Activated B cell treated with CpG ODN at 0.5 μM for 24 hours (primary cell): ENCODE results near the gene IL32. TPM values are rescaled to one million over a fixed set of nuclear protein-coding genes. Genes with fewer than 3 reads are reported as not detected.
"Not testable (repeated sequence)": the region's sequence is repeated elsewhere in the genome, so short reads cannot be mapped to it uniquely, and the experiment has no call there.

Source experiments
- ATAC-seq: fragments of 200-7000 bp; cut with Tn5 transposase; one replicate; pipeline ENCODE4 v1.10.0; 2021; ENCODE audit warnings: low read depth, mild to moderate bottlenecking, moderate library complexity
- CTCF ChIA-PET: fragments of 350-600 bp; sonication (Branson Sonifier 250); formaldehyde crosslinking; loops from one replicate; lab custom pipeline; 2021; ENCODE audit warnings: antibody characterized with exemption; lab: Charles Lee
- POLR2A ChIA-PET: fragments of 350-600 bp; sonication (Branson Sonifier 250); formaldehyde crosslinking; loops from one replicate; lab custom pipeline; 2021; ENCODE audit warnings: antibody characterized with exemption; lab: Charles Lee
- DNase-seq: peaks from one replicate; pipeline ENCODE4 v3.0.0; 2022
- H3K27ac Mint-ChIP-seq: one replicate; pipeline ENCODE4 v1.8.0; 2020; ENCODE audit warnings: mixed read lengths
- H3K27me3 Mint-ChIP-seq: one replicate; pipeline ENCODE4 v1.8.0; 2021; ENCODE audit warnings: mixed read lengths
- H3K36me3 Mint-ChIP-seq: one replicate; pipeline ENCODE4 v1.8.0; 2021; ENCODE audit warnings: low read depth, mixed read lengths
- H3K4me1 Mint-ChIP-seq: one replicate; pipeline ENCODE4 v1.8.0; 2021; ENCODE audit warnings: mixed read lengths
- H3K4me3 Mint-ChIP-seq: one replicate; pipeline ENCODE4 v1.8.0; 2020; ENCODE audit warnings: mild to moderate bottlenecking, mixed read lengths
- H3K9me3 Mint-ChIP-seq: one replicate; pipeline ENCODE4 v1.8.0; 2020; ENCODE audit warnings: mixed read lengths
- intact Hi-C: fragments of 100-400 bp; cut with micrococcal nuclease; formaldehyde crosslinking; loops from one replicate; pipeline ENCODE4 v1.15.1; 2024
- total RNA-seq: library from RNA; stranded (reverse); gene quantifications from 2 replicates; pipeline ENCODE4 v1.2.3, GENCODE V29; 2022
- TF ChIP-seq, protein P1 (sequence below): fragments of 200-600 bp; IDR thresholded peaks from one replicate; pipeline ENCODE4 v1.8.0; 2022; ENCODE audit warnings: antibody characterized with exemption, mild to moderate bottlenecking

Gene IL32
- total RNA-seq, 1 donor from 2014 or later: 3.4 TPM

DNA sequence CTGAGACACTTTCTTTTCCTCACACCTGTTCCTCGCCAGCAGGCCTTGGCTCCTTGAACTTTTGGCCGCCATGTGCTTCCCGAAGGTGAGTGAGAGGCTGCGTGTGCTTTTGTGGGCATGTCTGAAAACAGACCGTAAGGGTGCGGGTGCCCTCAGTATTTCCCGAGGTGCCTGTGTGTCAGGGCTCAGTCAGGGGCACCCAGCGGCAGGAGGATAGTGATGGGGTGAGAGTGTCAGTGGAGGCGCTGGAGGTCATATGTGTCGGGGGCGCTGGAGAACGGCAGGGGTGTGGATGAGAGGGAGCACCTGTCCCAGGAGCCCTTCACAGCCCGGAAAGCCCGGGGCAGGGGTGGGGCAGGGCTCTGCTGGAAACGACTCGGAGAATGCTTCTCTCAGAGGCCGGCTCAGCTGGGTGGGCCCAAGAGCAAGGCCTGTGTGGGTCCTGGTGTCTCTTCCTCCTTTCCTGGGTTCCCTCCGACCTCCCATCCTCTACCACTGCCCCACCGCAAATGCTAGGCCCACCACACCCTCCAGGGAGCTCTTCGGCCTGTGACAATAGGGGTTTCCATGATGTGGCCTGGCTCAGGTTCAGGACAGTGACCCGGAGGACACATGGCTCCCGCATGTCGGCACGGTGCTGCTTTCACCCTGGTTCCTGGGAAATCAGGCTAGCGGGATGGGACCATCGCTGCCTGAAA lies 451 bp downstream of the IL32 start:
- Mint-ChIP-seq H3K27me3 (no peaks in the 10 kb centered on the region), H3K9me3 (no peaks in the 10 kb centered on the region), H3K4me3 (no peak overlapping the region), H3K36me3 (no peaks in the 10 kb centered on the region), H3K27ac (no peak overlapping the region), H3K4me1 (peaks cover 9% of the 10 kb centered on the region)
- ChIA-PET CTCF (no interaction called here), POLR2A (interaction anchor here (0.6 kb wide), 1 partner anchor 40 kb away, joined by 6 read pairs; no protein-coding TSS in a partner anchor)
- intact Hi-C loops: no loop called here
- no peak for DNase-seq
- TF ChIP-seq, protein P1, sequence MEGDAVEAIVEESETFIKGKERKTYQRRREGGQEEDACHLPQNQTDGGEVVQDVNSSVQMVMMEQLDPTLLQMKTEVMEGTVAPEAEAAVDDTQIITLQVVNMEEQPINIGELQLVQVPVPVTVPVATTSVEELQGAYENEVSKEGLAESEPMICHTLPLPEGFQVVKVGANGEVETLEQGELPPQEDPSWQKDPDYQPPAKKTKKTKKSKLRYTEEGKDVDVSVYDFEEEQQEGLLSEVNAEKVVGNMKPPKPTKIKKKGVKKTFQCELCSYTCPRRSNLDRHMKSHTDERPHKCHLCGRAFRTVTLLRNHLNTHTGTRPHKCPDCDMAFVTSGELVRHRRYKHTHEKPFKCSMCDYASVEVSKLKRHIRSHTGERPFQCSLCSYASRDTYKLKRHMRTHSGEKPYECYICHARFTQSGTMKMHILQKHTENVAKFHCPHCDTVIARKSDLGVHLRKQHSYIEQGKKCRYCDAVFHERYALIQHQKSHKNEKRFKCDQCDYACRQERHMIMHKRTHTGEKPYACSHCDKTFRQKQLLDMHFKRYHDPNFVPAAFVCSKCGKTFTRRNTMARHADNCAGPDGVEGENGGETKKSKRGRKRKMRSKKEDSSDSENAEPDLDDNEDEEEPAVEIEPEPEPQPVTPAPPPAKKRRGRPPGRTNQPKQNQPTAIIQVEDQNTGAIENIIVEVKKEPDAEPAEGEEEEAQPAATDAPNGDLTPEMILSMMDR: no peak
- ATAC-seq: no peak

DNA sequence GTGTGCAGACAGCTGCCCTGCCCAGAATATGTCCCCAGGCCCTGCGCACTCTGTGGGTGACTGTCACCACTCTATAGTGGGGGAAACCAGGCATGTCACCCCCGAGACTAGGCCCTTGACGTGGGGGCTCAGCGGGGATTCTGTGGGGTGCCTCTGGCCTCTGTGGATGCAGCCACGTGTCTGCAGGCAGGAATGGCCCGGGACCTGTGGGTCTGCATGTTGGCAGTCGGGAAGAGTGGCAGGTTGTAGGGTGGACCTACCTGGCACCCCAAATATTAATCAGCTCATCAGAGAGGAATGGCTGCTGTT lies 954 bp downstream of the IL32 start:
- H3K27ac Mint-ChIP-seq: no peak overlapping the region
- H3K36me3 Mint-ChIP-seq: no peaks in the 10 kb centered on the region
- ChIA-PET CTCF (no interaction called here), POLR2A (interaction anchor here (0.6 kb wide), 2 partner anchors 30 to 39 kb away, joined by 5 to 6 read pairs; no protein-coding TSS in a partner anchor)
- ATAC-seq (no peak), DNase-seq (no peak)
- H3K4me1 Mint-ChIP-seq: peaks cover 10% of the 10 kb centered on the region
- no peaks in the 10 kb centered on the region for H3K9me3 Mint-ChIP-seq
- TF ChIP-seq, protein P1: no peak
- intact Hi-C loops: no loop called here
- H3K4me3 Mint-ChIP-seq: no peak overlapping the region
- no peaks in the 10 kb centered on the region for H3K27me3 Mint-ChIP-seq

DNA sequence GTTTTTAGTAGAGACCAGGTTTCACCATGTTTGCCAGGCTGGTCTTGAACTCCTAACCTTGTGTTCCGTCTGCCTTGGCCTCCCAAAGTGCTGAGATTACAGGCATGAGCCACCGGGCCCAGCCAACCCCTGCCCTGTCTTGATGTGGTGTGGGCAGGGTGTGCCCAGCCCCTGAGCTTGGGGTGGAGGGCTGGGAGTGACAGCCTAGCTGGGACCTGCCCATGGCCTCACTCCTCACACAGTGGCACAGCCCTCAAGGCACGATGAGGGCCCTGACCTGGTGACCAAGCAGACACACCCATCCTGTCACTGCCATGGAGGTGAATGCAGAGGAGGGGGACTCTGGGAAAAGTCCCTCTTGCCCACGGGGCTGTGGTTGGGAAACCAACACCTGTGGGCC lies 3.0 kb downstream of the IL32 start:
- H3K27ac Mint-ChIP-seq: no peak overlapping the region
- no peak for DNase-seq
- H3K36me3 Mint-ChIP-seq: no peaks in the 10 kb centered on the region
- H3K4me3 Mint-ChIP-seq: no peak overlapping the region
- TF ChIP-seq, protein P1: no peak
- H3K4me1 Mint-ChIP-seq: peaks cover 24% of the 10 kb centered on the region
- no peaks in the 10 kb centered on the region for H3K27me3 Mint-ChIP-seq
- intact Hi-C loops: no loop called here
- CTCF ChIA-PET: no interaction called here
- POLR2A ChIA-PET: no interaction called here
- no peaks in the 10 kb centered on the region for H3K9me3 Mint-ChIP-seq
- ATAC-seq: no peak

DNA sequence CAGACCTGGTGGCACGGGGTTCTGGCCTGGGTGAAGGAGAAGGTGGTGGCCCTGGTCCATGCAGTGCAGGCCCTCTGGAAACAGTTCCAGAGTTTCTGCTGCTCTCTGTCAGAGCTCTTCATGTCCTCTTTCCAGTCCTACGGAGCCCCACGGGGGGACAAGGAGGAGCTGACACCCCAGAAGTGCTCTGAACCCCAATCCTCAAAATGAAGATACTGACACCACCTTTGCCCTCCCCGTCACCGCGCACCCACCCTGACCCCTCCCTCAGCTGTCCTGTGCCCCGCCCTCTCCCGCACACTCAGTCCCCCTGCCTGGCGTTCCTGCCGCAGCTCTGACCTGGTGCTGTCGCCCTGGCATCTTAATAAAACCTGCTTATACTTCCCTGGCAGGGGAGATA lies 3.7 kb downstream of the IL32 start:
- H3K27ac Mint-ChIP-seq, H3K9me3 Mint-ChIP-seq, DNase-seq, CTCF ChIA-PET, H3K36me3 Mint-ChIP-seq, H3K4me3 Mint-ChIP-seq, H3K27me3 Mint-ChIP-seq, ATAC-seq, POLR2A ChIA-PET, intact Hi-C loops: not testable (repeated sequence)
- peaks cover 31% of the 10 kb centered on the region for H3K4me1 Mint-ChIP-seq

DNA sequence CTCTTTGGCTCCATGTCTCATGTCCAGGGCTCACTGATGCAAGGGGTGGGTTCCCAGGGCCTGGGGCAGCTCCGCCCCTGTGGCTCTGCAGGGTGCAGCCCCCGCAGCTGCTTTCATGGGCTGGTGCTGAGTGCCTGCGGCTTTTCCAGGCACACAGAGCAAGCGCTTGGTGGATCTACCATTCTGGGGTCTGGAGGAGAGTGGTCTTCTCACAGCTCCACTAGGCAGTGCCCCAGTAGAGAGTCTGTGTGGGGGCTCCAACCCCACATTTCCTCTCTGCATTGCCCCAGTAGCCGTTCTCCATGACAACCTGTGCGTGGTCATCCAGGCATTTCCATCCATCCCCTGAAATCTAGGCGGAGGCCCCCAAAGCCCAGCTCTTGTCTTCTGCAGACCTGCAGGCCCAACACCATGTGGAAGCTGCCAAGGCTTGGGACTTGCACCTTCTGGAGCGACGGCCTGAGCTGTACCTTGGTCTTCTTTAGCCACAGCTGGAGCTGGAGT lies 5.2 kb downstream of the IL32 start:
- intact Hi-C loops: no loop called here
- Mint-ChIP-seq H3K4me1 (peaks cover 46% of the 10 kb centered on the region), H3K27ac (no peak overlapping the region), H3K4me3 (no peak overlapping the region), H3K9me3 (no peaks in the 10 kb centered on the region), H3K36me3 (no peaks in the 10 kb centered on the region), H3K27me3 (no peaks in the 10 kb centered on the region)
- no peak for DNase-seq
- ChIA-PET CTCF (interaction anchor here (1.0 to 2.0 kb wide), 2 partner anchors 11 to 25 kb away, joined by 4 to 5 read pairs; no protein-coding TSS in a partner anchor), POLR2A (interaction anchor here (0.6 kb wide), 1 partner anchor 12 kb away, joined by 9 read pairs; no protein-coding TSS in a partner anchor)
- TF ChIP-seq, protein P1: no peak
- ATAC-seq: no peak
